HEK293 (cell line): ENCODE data around the gene ARHGAP15.

Experiments used
- CTCF ChIA-PET: fragments of 350-600 bp; formaldehyde crosslinking; extraction: SDS; loops from one replicate; lab custom pipeline; 2021; ENCODE audit warnings: antibody characterized with exemption; lab: Yijun Ruan, JAX
- POLR2A ChIA-PET: fragments of 300-600 bp; formaldehyde crosslinking; extraction: SDS; loops from one replicate; lab custom pipeline; 2020; ENCODE audit warnings: antibody characterized with exemption, inconsistent platforms; lab: Yijun Ruan, JAX
- H3K27ac ChIP-seq: fragments of 200-500 bp; sonication (Bioruptor generic); 2 replicates; pipeline ENCODE4 v1.5.1; 2014; ENCODE audit warnings: low read depth, low read length, control low read depth, inconsistent platforms; ENCODE audit errors: extremely low read depth
- H3K36me3 ChIP-seq, 2 experiments: fragments of 200-500 bp in 1 of 2; sonication (Bioruptor generic) in 1 of 2; 1 replicate in 1 of 2; 2 replicates in 1 of 2; pipeline ENCODE4 v1.5.1; 2014 to 2017; ENCODE audit warnings: inconsistent platforms in 2 of 2, low read length in 2 of 2; ENCODE audit not compliant: control insufficient read depth in 2 of 2, insufficient read depth in 1 of 2
- H3K4me1 ChIP-seq: fragments of 200-500 bp; sonication (Bioruptor generic); 2 replicates; pipeline ENCODE4 v1.5.1; 2014; ENCODE audit warnings: mild to moderate bottlenecking, low read length, inconsistent platforms; ENCODE audit not compliant: control insufficient read depth, insufficient read depth
- H3K4me3 ChIP-seq: 2 replicates; pipeline ENCODE4 v1.5.1; 2011; ENCODE audit warnings: low read depth, mild to moderate bottlenecking, control low read depth, low read length, moderate library complexity
- H3K9me3 ChIP-seq: fragments of 200-500 bp; sonication (Bioruptor generic); 2 replicates; pipeline ENCODE4 v1.5.1; 2014; ENCODE audit warnings: low read depth, low read length, inconsistent platforms; ENCODE audit not compliant: control insufficient read depth, insufficient read depth
- BCL11A ChIP-seq: fragments of 450-650 bp; formaldehyde crosslinking; IDR thresholded peaks from 2 replicates; pipeline ENCODE4 v1.5.1; 2016; ENCODE audit warnings: low read depth, missing biosample characterization, missing genetic modification characterization
- HOXC10 ChIP-seq: sonication (generic); formaldehyde crosslinking; IDR thresholded peaks from 2 replicates; pipeline ENCODE4 v1.8.1; 2023; ENCODE audit warnings: mild to moderate bottlenecking, missing genetic modification reagents
- HOXD13 ChIP-seq: sonication (generic); formaldehyde crosslinking; IDR thresholded peaks from 2 replicates; pipeline ENCODE4 v1.8.0; 2022; ENCODE audit warnings: missing genetic modification reagents, borderline replicate concordance
- MZF1 ChIP-seq: fragments of 450-650 bp; formaldehyde crosslinking; IDR thresholded peaks from 2 replicates; pipeline ENCODE4 v1.5.1; 2017; ENCODE audit warnings: missing biosample characterization, missing genetic modification characterization, borderline replicate concordance
- OVOL3 ChIP-seq: fragments of 450-650 bp; formaldehyde crosslinking; IDR thresholded peaks from 2 replicates; pipeline ENCODE4 v1.5.1; 2016; ENCODE audit warnings: missing biosample characterization, missing genetic modification characterization
- PRDM2 ChIP-seq: fragments of 450-650 bp; formaldehyde crosslinking; IDR thresholded peaks from 2 replicates; pipeline ENCODE4 v1.5.1; 2016; ENCODE audit warnings: missing biosample characterization, missing genetic modification characterization, borderline replicate concordance
- ZNF266 ChIP-seq: fragments of 450-650 bp; formaldehyde crosslinking; IDR thresholded peaks from 2 replicates; pipeline ENCODE4 v1.5.1; 2016; ENCODE audit warnings: missing biosample characterization, missing genetic modification characterization, low read depth
- ZNF514 ChIP-seq: fragments of 450-650 bp; formaldehyde crosslinking; IDR thresholded peaks from 2 replicates; pipeline ENCODE4 v1.5.1; 2016; ENCODE audit warnings: missing biosample characterization, missing genetic modification characterization
- ZNF658 ChIP-seq: fragments of 450-650 bp; formaldehyde crosslinking; IDR thresholded peaks from 2 replicates; pipeline ENCODE4; 2016; ENCODE audit warnings: missing biosample characterization, missing genetic modification characterization
- ZNF664 ChIP-seq: fragments of 450-650 bp; formaldehyde crosslinking; IDR thresholded peaks from 2 replicates; pipeline ENCODE4 v1.5.1; 2016; ENCODE audit warnings: missing biosample characterization, missing genetic modification characterization
- ZNF837 ChIP-seq: fragments of 450-650 bp; formaldehyde crosslinking; IDR thresholded peaks from 2 replicates; pipeline ENCODE4 v1.5.1; 2016; ENCODE audit warnings: missing biosample characterization, missing genetic modification characterization
- ZSCAN16 ChIP-seq: fragments of 450-650 bp; formaldehyde crosslinking; IDR thresholded peaks from 2 replicates; pipeline ENCODE4 v1.5.1; 2016; ENCODE audit warnings: missing biosample characterization, missing genetic modification characterization
- TF ChIP-seq, protein P1 (sequence below): fragments of 450-650 bp; formaldehyde crosslinking; IDR thresholded peaks from 2 replicates; pipeline ENCODE4 v1.5.1; 2016; ENCODE audit warnings: missing biosample characterization, missing genetic modification characterization
- TF ChIP-seq, protein P2 (sequence below): fragments of 450-650 bp; IDR thresholded peaks from 2 replicates; pipeline ENCODE4 v1.5.1; 2018; ENCODE audit warnings: missing biosample characterization, mild to moderate bottlenecking, missing genetic modification characterization
- TF ChIP-seq, protein P3 (sequence below): fragments of 450-650 bp; formaldehyde crosslinking; IDR thresholded peaks from 2 replicates; pipeline ENCODE4 v1.5.1; 2016; ENCODE audit warnings: missing biosample characterization, missing genetic modification characterization
- TF ChIP-seq, protein P4 (sequence below): fragments of 450-650 bp; formaldehyde crosslinking; IDR thresholded peaks from 2 replicates; pipeline ENCODE4 v1.5.1; 2017; ENCODE audit warnings: missing biosample characterization, missing genetic modification characterization
- TF ChIP-seq, protein P5 (sequence below): fragments of 450-650 bp; formaldehyde crosslinking; IDR thresholded peaks from 2 replicates; pipeline ENCODE4 v1.5.1; 2017; ENCODE audit warnings: missing biosample characterization, mild to moderate bottlenecking, missing genetic modification characterization, moderate library complexity
- TF ChIP-seq, protein P6 (sequence below): fragments of 450-650 bp; formaldehyde crosslinking; IDR thresholded peaks from 2 replicates; pipeline ENCODE4 v1.5.1; 2016; ENCODE audit warnings: missing biosample characterization, missing genetic modification characterization

ARHGAP15 gene

GRCh38 chr2:143720095-143720664 lies 591.0 kb downstream of the ARHGAP15 start (continued):
- no peak for TF ChIP-seq PRDM2 (tag by site-specific recombination)
- TF ChIP-seq, protein P1, sequence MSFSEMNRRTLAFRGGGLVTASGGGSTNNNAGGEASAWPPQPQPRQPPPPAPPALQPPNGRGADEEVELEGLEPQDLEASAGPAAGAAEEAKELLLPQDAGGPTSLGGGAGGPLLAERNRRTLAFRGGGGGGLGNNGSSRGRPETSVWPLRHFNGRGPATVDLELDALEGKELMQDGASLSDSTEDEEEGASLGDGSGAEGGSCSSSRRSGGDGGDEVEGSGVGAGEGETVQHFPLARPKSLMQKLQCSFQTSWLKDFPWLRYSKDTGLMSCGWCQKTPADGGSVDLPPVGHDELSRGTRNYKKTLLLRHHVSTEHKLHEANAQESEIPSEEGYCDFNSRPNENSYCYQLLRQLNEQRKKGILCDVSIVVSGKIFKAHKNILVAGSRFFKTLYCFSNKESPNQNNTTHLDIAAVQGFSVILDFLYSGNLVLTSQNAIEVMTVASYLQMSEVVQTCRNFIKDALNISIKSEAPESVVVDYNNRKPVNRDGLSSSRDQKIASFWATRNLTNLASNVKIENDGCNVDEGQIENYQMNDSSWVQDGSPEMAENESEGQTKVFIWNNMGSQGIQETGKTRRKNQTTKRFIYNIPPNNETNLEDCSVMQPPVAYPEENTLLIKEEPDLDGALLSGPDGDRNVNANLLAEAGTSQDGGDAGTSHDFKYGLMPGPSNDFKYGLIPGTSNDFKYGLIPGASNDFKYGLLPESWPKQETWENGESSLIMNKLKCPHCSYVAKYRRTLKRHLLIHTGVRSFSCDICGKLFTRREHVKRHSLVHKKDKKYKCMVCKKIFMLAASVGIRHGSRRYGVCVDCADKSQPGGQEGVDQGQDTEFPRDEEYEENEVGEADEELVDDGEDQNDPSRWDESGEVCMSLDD (tag by site-specific recombination) = no peak
- TF ChIP-seq ZSCAN16 = no peak
- TF ChIP-seq, protein P2, sequence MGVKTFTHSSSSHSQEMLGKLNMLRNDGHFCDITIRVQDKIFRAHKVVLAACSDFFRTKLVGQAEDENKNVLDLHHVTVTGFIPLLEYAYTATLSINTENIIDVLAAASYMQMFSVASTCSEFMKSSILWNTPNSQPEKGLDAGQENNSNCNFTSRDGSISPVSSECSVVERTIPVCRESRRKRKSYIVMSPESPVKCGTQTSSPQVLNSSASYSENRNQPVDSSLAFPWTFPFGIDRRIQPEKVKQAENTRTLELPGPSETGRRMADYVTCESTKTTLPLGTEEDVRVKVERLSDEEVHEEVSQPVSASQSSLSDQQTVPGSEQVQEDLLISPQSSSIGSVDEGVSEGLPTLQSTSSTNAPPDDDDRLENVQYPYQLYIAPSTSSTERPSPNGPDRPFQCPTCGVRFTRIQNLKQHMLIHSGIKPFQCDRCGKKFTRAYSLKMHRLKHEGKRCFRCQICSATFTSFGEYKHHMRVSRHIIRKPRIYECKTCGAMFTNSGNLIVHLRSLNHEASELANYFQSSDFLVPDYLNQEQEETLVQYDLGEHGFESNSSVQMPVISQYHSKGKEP (tag by site-specific recombination) = no peak
- no peak for TF ChIP-seq OVOL3 (tag by site-specific recombination)
- TF ChIP-seq HOXC10 (CRISPR knock-in tag) = no peak
- TF ChIP-seq MZF1 (tag by site-specific recombination) = no peak
- TF ChIP-seq ZNF514 (tag by site-specific recombination) = no peak

DNA sequence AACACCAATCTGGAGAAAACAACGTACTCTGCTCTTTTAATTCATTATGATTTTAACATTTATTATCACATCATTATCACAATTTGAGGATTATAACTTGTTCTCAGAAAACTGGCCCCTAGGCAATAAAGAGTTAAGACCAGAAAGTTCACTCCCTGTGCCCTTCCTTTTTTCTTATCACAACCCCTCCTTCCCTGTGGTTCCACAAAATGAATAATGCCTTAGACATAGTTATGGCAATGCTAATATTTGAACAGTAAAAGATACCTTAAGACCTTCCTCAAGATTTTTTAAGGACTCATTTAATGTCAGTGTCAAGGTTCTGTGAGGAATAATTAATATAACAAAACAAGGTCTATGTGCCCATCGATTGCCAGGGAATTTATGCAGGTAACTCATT lies 596.2 kb downstream of the ARHGAP15 start:
- H3K27ac ChIP-seq = no peak overlapping the region
- H3K36me3 ChIP-seq = no peaks in the 10 kb centered on the region
- CTCF ChIA-PET = interaction anchor here (0.5 to 0.6 kb wide), 2 partner anchors 39 to 928 kb away, joined by 3 to 4 read pairs; no protein-coding TSS in a partner anchor
- POLR2A ChIA-PET = no interaction called here
- no peaks in the 10 kb centered on the region for H3K9me3 ChIP-seq
- peaks cover 6% of the 10 kb centered on the region for H3K4me1 ChIP-seq
- H3K4me3 ChIP-seq = no peak overlapping the region
- TF ChIP-seq BCL11A (no peak), ZNF514 (tag by site-specific recombination) (no peak), ZNF266 (tag by site-specific recombination) (no peak), HOXD13 (CRISPR knock-in tag) (no peak), ZNF837 (tag by site-specific recombination) (no peak), ZNF658 (tag by site-specific recombination) (no peak), ZNF664 (tag by site-specific recombination) (no peak)
- TF ChIP-seq, protein P3, sequence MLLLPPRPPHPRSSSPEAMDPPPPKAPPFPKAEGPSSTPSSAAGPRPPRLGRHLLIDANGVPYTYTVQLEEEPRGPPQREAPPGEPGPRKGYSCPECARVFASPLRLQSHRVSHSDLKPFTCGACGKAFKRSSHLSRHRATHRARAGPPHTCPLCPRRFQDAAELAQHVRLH (tag by site-specific recombination) = no peak
- TF ChIP-seq, protein P4, sequence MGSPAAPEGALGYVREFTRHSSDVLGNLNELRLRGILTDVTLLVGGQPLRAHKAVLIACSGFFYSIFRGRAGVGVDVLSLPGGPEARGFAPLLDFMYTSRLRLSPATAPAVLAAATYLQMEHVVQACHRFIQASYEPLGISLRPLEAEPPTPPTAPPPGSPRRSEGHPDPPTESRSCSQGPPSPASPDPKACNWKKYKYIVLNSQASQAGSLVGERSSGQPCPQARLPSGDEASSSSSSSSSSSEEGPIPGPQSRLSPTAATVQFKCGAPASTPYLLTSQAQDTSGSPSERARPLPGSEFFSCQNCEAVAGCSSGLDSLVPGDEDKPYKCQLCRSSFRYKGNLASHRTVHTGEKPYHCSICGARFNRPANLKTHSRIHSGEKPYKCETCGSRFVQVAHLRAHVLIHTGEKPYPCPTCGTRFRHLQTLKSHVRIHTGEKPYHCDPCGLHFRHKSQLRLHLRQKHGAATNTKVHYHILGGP (tag by site-specific recombination) = no peak
- TF ChIP-seq, protein P5, sequence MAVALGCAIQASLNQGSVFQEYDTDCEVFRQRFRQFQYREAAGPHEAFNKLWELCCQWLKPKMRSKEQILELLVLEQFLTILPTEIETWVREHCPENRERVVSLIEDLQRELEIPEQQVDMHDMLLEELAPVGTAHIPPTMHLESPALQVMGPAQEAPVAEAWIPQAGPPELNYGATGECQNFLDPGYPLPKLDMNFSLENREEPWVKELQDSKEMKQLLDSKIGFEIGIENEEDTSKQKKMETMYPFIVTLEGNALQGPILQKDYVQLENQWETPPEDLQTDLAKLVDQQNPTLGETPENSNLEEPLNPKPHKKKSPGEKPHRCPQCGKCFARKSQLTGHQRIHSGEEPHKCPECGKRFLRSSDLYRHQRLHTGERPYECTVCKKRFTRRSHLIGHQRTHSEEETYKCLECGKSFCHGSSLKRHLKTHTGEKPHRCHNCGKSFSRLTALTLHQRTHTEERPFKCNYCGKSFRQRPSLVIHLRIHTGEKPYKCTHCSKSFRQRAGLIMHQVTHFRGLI (tag by site-specific recombination) = no peak
- TF ChIP-seq, protein P6, sequence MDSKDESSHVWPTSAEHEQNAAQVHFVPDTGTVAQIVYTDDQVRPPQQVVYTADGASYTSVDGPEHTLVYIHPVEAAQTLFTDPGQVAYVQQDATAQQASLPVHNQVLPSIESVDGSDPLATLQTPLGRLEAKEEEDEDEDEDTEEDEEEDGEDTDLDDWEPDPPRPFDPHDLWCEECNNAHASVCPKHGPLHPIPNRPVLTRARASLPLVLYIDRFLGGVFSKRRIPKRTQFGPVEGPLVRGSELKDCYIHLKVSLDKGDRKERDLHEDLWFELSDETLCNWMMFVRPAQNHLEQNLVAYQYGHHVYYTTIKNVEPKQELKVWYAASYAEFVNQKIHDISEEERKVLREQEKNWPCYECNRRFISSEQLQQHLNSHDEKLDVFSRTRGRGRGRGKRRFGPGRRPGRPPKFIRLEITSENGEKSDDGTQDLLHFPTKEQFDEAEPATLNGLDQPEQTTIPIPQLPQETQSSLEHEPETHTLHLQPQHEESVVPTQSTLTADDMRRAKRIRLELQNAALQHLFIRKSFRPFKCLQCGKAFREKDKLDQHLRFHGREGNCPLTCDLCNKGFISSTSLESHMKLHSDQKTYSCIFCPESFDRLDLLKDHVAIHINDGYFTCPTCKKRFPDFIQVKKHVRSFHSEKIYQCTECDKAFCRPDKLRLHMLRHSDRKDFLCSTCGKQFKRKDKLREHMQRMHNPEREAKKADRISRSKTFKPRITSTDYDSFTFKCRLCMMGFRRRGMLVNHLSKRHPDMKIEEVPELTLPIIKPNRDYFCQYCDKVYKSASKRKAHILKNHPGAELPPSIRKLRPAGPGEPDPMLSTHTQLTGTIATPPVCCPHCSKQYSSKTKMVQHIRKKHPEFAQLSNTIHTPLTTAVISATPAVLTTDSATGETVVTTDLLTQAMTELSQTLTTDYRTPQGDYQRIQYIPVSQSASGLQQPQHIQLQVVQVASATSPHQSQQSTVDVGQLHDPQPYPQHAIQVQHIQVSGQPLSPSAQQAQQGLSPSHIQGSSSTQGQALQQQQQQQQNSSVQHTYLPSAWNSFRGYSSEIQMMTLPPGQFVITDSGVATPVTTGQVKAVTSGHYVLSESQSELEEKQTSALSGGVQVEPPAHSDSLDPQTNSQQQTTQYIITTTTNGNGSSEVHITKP = no peak
